TTC549 (cell line): Measurements from ENCODE around the gene RTBDN.

Experiments
- FAIRE-seq: peaks from 2 replicates; lab custom pipeline; 2012; peaks lifted over from hg19 to GRCh38; lab: Jason Lieb, UNC

The RTBDN gene

GRCh38 chr19:12779162-12779993 lies 55.0 kb downstream of the RTBDN start:
- no peak for FAIRE-seq

- no peak for FAIRE-seq
Observed at GRCh38 chr19:12778905-12779161, 55.5 kb downstream of the RTBDN start.

- no peak for FAIRE-seq
Observed at GRCh38 chr19:12778017-12778904, 56.1 kb downstream of the RTBDN start.

- no peak for FAIRE-seq
Observed at GRCh38 chr19:12777217-12778016, 57.0 kb downstream of the RTBDN start.
